ENCODE data around the gene KCNAB2.

The KCNAB2 gene

GRCh38 chr1:6084781-6085495 is 39.2 kb downstream of the KCNAB2 start:
- DNase-seq: no peak

- DNase-seq: no peak
These were observed 40.0 kb downstream of the KCNAB2 start for GRCh38 chr1:6085666-6086065.

GRCh38 chr1:6086358-6086757 is 40.7 kb downstream of the KCNAB2 start:
- no peak for DNase-seq

- no peak for DNase-seq
These were observed 41.2 kb downstream of the KCNAB2 start for GRCh38 chr1:6086762-6087376.

GRCh38 chr1:6087377-6087772 is 41.7 kb downstream of the KCNAB2 start:
- no peak for DNase-seq

GRCh38 chr1:6087958-6088357 is 42.3 kb downstream of the KCNAB2 start:
- DNase-seq: no peak

- DNase-seq: no peak
These were observed 43.3 kb downstream of the KCNAB2 start for GRCh38 chr1:6088956-6089355.

- no peak for DNase-seq
These were observed 44.6 kb downstream of the KCNAB2 start for GRCh38 chr1:6090288-6090687.

- no peak for DNase-seq
These were observed 45.5 kb downstream of the KCNAB2 start for GRCh38 chr1:6090996-6091822.

- DNase-seq: no peak
These were observed 46.1 kb downstream of the KCNAB2 start for GRCh38 chr1:6091823-6092109.

- no peak for DNase-seq
These were observed 46.5 kb downstream of the KCNAB2 start for GRCh38 chr1:6092211-6092610.

GRCh38 chr1:6093071-6093470 is 47.4 kb downstream of the KCNAB2 start:
- no peak for DNase-seq

- no peak for DNase-seq
These were observed 47.9 kb downstream of the KCNAB2 start for GRCh38 chr1:6093611-6094010.

GRCh38 chr1:6094246-6094645 is 48.6 kb downstream of the KCNAB2 start:
- DNase-seq: no peak

GRCh38 chr1:6094801-6095505 is 49.3 kb downstream of the KCNAB2 start:
- DNase-seq: no peak

GRCh38 chr1:6095511-6096242 is 50.0 kb downstream of the KCNAB2 start:
- DNase-seq: no peak

GRCh38 chr1:6096243-6097116 is 50.8 kb downstream of the KCNAB2 start:
- DNase-seq: no peak

- no peak for DNase-seq
These were observed 51.5 kb downstream of the KCNAB2 start for GRCh38 chr1:6097117-6097595.

- no peak for DNase-seq
These were observed 52.1 kb downstream of the KCNAB2 start for GRCh38 chr1:6097824-6098223.

- DNase-seq: no peak
These were observed 52.9 kb downstream of the KCNAB2 start for GRCh38 chr1:6098303-6099215.

GRCh38 chr1:6099297-6099696 is 53.6 kb downstream of the KCNAB2 start:
- no peak for DNase-seq
